Measurements from ENCODE around the gene RAD51B.

RAD51B gene

GRCh38 chr14:68686205-68686465 lies 866.6 kb downstream of the RAD51B start:
- Histone ChIP-seq H2BK5ac (ENCODE audit: low read length) (no peak overlapping the region), H3K4me3 (ENCODE audit: low read length) (no peak overlapping the region), H4K8ac (ENCODE audit: low read depth, low read length) (no peak overlapping the region), H3K4ac (ENCODE audit: low read depth, low read length) (no peak overlapping the region), H3K18ac (ENCODE audit: low read length) (no peak overlapping the region), H2BK120ac (ENCODE audit: low read depth, low read length) (no peak overlapping the region), H3K27ac (ENCODE audit: low read depth, low read length) (no peak overlapping the region), H3K79me2 (ENCODE audit: control insufficient read depth, insufficient read depth, low read length) (no peaks in the 10 kb centered on the region), H3K4me2 (ENCODE audit: low read length) (no peak overlapping the region), H2BK15ac (replicated peaks; ENCODE audit: low read depth) (no peak overlapping the region), H3K23ac (ENCODE audit: low read length) (no peak overlapping the region), H3K9ac (ENCODE audit: low read length) (no peak overlapping the region), H3K36me3 (ENCODE audit: control insufficient read depth, insufficient read depth, low read length) (no peaks in the 10 kb centered on the region), H3K79me1 (ENCODE audit: low read length) (no peaks in the 10 kb centered on the region), H2AK5ac (ENCODE audit: low read length) (no peak overlapping the region), H3K56ac (ENCODE audit: low read length) (no peak overlapping the region), H3K27me3 (ENCODE audit: insufficient read depth, low read length, poor library complexity) (no peaks in the 10 kb centered on the region), H3K4me1 (ENCODE audit: control insufficient read depth, low read depth, low read length) (no peaks in the 10 kb centered on the region), H4K5ac (ENCODE audit: low read length) (no peak overlapping the region)
- WGBS (ENCODE audit: extremely low coverage, insufficient coverage, low lambda C conversion rate), result no CpG with 5 or more reads among the region's 1 CpG
- DNase-seq, result no peak

GRCh38 chr14:68686724-68687123 lies 867.1 kb downstream of the RAD51B start:
- Histone ChIP-seq H3K56ac (ENCODE audit: low read length) (no peak overlapping the region), H3K4ac (ENCODE audit: low read depth, low read length) (no peak overlapping the region), H3K27me3 (ENCODE audit: insufficient read depth, low read length, poor library complexity) (no peaks in the 10 kb centered on the region), H2BK15ac (replicated peaks; ENCODE audit: low read depth) (no peak overlapping the region), H3K4me3 (ENCODE audit: low read length) (no peak overlapping the region), H2BK120ac (ENCODE audit: low read depth, low read length) (no peak overlapping the region), H3K27ac (ENCODE audit: low read depth, low read length) (no peak overlapping the region), H2AK5ac (ENCODE audit: low read length) (no peak overlapping the region), H2BK5ac (ENCODE audit: low read length) (no peak overlapping the region), H3K36me3 (ENCODE audit: control insufficient read depth, insufficient read depth, low read length) (no peaks in the 10 kb centered on the region), H3K4me2 (ENCODE audit: low read length) (no peak overlapping the region), H4K8ac (ENCODE audit: low read depth, low read length) (no peak overlapping the region), H3K23ac (ENCODE audit: low read length) (no peak overlapping the region), H3K79me1 (ENCODE audit: low read length) (no peaks in the 10 kb centered on the region), H3K4me1 (ENCODE audit: control insufficient read depth, low read depth, low read length) (no peaks in the 10 kb centered on the region), H3K18ac (ENCODE audit: low read length) (no peak overlapping the region), H3K9ac (ENCODE audit: low read length) (no peak overlapping the region), H4K5ac (ENCODE audit: low read length) (no peak overlapping the region), H3K79me2 (ENCODE audit: control insufficient read depth, insufficient read depth, low read length) (no peaks in the 10 kb centered on the region)
- no CpG with 5 or more reads among the region's 8 CpGs for WGBS (ENCODE audit: extremely low coverage, insufficient coverage, low lambda C conversion rate)
- no peak for DNase-seq

GRCh38 chr14:68687746-68688145 lies 868.2 kb downstream of the RAD51B start:
- Histone ChIP-seq H2BK15ac (replicated peaks; ENCODE audit: low read depth) (no peak overlapping the region), H3K4me2 (ENCODE audit: low read length) (no peak overlapping the region), H3K4ac (ENCODE audit: low read depth, low read length) (no peak overlapping the region), H3K18ac (ENCODE audit: low read length) (no peak overlapping the region), H3K56ac (ENCODE audit: low read length) (no peak overlapping the region), H3K23ac (ENCODE audit: low read length) (no peak overlapping the region), H3K79me1 (ENCODE audit: low read length) (no peaks in the 10 kb centered on the region), H3K27ac (ENCODE audit: low read depth, low read length) (no peak overlapping the region), H4K5ac (ENCODE audit: low read length) (no peak overlapping the region), H3K79me2 (ENCODE audit: control insufficient read depth, insufficient read depth, low read length) (no peaks in the 10 kb centered on the region), H3K4me1 (ENCODE audit: control insufficient read depth, low read depth, low read length) (peaks cover 3% of the 10 kb centered on the region), H2BK120ac (ENCODE audit: low read depth, low read length) (no peak overlapping the region), H4K8ac (ENCODE audit: low read depth, low read length) (no peak overlapping the region), H3K27me3 (ENCODE audit: insufficient read depth, low read length, poor library complexity) (no peaks in the 10 kb centered on the region), H3K36me3 (ENCODE audit: control insufficient read depth, insufficient read depth, low read length) (no peaks in the 10 kb centered on the region), H2BK5ac (ENCODE audit: low read length) (no peak overlapping the region), H3K9ac (ENCODE audit: low read length) (no peak overlapping the region), H2AK5ac (ENCODE audit: low read length) (no peak overlapping the region), H3K4me3 (ENCODE audit: low read length) (no peak overlapping the region)
- WGBS (ENCODE audit: extremely low coverage, insufficient coverage, low lambda C conversion rate), result no CpG with 5 or more reads among the region's 11 CpGs
- peak; percentile 36 for DNase-seq

GRCh38 chr14:68688872-68689371 lies 869.3 kb downstream of the RAD51B start:
- Histone ChIP-seq H3K4ac (ENCODE audit: low read depth, low read length) (no peak overlapping the region), H2BK15ac (replicated peaks; ENCODE audit: low read depth) (no peak overlapping the region), H3K4me3 (ENCODE audit: low read length) (no peak overlapping the region), H3K36me3 (ENCODE audit: control insufficient read depth, insufficient read depth, low read length) (no peaks in the 10 kb centered on the region), H4K8ac (ENCODE audit: low read depth, low read length) (no peak overlapping the region), H2AK5ac (ENCODE audit: low read length) (no peak overlapping the region), H3K9ac (ENCODE audit: low read length) (no peak overlapping the region), H2BK120ac (ENCODE audit: low read depth, low read length) (no peak overlapping the region), H3K4me2 (ENCODE audit: low read length) (no peak overlapping the region), H3K18ac (ENCODE audit: low read length) (no peak overlapping the region), H3K79me1 (ENCODE audit: low read length) (no peaks in the 10 kb centered on the region), H3K23ac (ENCODE audit: low read length) (no peak overlapping the region), H4K5ac (ENCODE audit: low read length) (no peak overlapping the region), H3K27me3 (ENCODE audit: insufficient read depth, low read length, poor library complexity) (no peaks in the 10 kb centered on the region), H2BK5ac (ENCODE audit: low read length) (no peak overlapping the region), H3K27ac (ENCODE audit: low read depth, low read length) (no peak overlapping the region), H3K56ac (ENCODE audit: low read length) (no peak overlapping the region), H3K79me2 (ENCODE audit: control insufficient read depth, insufficient read depth, low read length) (no peaks in the 10 kb centered on the region), H3K4me1 (ENCODE audit: control insufficient read depth, low read depth, low read length) (peaks cover 3% of the 10 kb centered on the region)
- DNase-seq, result no peak
- WGBS (ENCODE audit: extremely low coverage, insufficient coverage, low lambda C conversion rate), result no CpG with 5 or more reads among the region's 9 CpGs

GRCh38 chr14:68689511-68689910 lies 869.9 kb downstream of the RAD51B start:
- DNase-seq, result no peak

GRCh38 chr14:68690089-68690958 lies 870.7 kb downstream of the RAD51B start:
- no CpG with 5 or more reads among the region's 13 CpGs for WGBS (ENCODE audit: extremely low coverage, insufficient coverage, low lambda C conversion rate)
- H3K4me3 ChIP-seq (ENCODE audit: low read length), result no peak overlapping the region
- H3K79me1 ChIP-seq (ENCODE audit: low read length), result no peaks in the 10 kb centered on the region
- no peak overlapping the region for H3K9ac ChIP-seq (ENCODE audit: low read length)
- H2BK15ac ChIP-seq (replicated peaks; ENCODE audit: low read depth), result no peak overlapping the region
- DNase-seq, result no peak
- H3K4me2 ChIP-seq (ENCODE audit: low read length), result no peak overlapping the region
- H2AK5ac ChIP-seq (ENCODE audit: low read length), result no peak overlapping the region
- no peak overlapping the region for H3K18ac ChIP-seq (ENCODE audit: low read length)
- no peak overlapping the region for H4K8ac ChIP-seq (ENCODE audit: low read depth, low read length)
- H2BK5ac ChIP-seq (ENCODE audit: low read length), result no peak overlapping the region
- no peaks in the 10 kb centered on the region for H3K27me3 ChIP-seq (ENCODE audit: insufficient read depth, low read length, poor library complexity)
- H3K4me1 ChIP-seq (ENCODE audit: control insufficient read depth, low read depth, low read length), result peaks cover 3% of the 10 kb centered on the region
- H3K4ac ChIP-seq (ENCODE audit: low read depth, low read length), result no peak overlapping the region
- no peak overlapping the region for H2BK120ac ChIP-seq (ENCODE audit: low read depth, low read length)
- no peak overlapping the region for H3K56ac ChIP-seq (ENCODE audit: low read length)
- H4K5ac ChIP-seq (ENCODE audit: low read length), result no peak overlapping the region
- H3K23ac ChIP-seq (ENCODE audit: low read length), result no peak overlapping the region
- no peak overlapping the region for H3K27ac ChIP-seq (ENCODE audit: low read depth, low read length)
- no peaks in the 10 kb centered on the region for H3K36me3 ChIP-seq (ENCODE audit: control insufficient read depth, insufficient read depth, low read length)
- no peaks in the 10 kb centered on the region for H3K79me2 ChIP-seq (ENCODE audit: control insufficient read depth, insufficient read depth, low read length)

More at GRCh38 chr14:68689511-68689910, 869.9 kb downstream of the RAD51B start:
- no peak overlapping the region for H2AK5ac ChIP-seq (ENCODE audit: low read length)
- no peaks in the 10 kb centered on the region for H3K36me3 ChIP-seq (ENCODE audit: control insufficient read depth, insufficient read depth, low read length)
- no peaks in the 10 kb centered on the region for H3K27me3 ChIP-seq (ENCODE audit: insufficient read depth, low read length, poor library complexity)
- H2BK5ac ChIP-seq (ENCODE audit: low read length), result no peak overlapping the region
- H4K5ac ChIP-seq (ENCODE audit: low read length), result no peak overlapping the region
- no peak overlapping the region for H2BK120ac ChIP-seq (ENCODE audit: low read depth, low read length)
- no peaks in the 10 kb centered on the region for H3K79me2 ChIP-seq (ENCODE audit: control insufficient read depth, insufficient read depth, low read length)
- no peaks in the 10 kb centered on the region for H3K79me1 ChIP-seq (ENCODE audit: low read length)
- H3K27ac ChIP-seq (ENCODE audit: low read depth, low read length), result no peak overlapping the region
- no peak overlapping the region for H3K9ac ChIP-seq (ENCODE audit: low read length)
- no peak overlapping the region for H3K56ac ChIP-seq (ENCODE audit: low read length)
- H3K4me3 ChIP-seq (ENCODE audit: low read length), result no peak overlapping the region
- H3K4ac ChIP-seq (ENCODE audit: low read depth, low read length), result no peak overlapping the region
- no peak overlapping the region for H3K23ac ChIP-seq (ENCODE audit: low read length)
- H3K18ac ChIP-seq (ENCODE audit: low read length), result no peak overlapping the region
- peaks cover 3% of the 10 kb centered on the region for H3K4me1 ChIP-seq (ENCODE audit: control insufficient read depth, low read depth, low read length)
- no peak overlapping the region for H3K4me2 ChIP-seq (ENCODE audit: low read length)
- no peak overlapping the region for H4K8ac ChIP-seq (ENCODE audit: low read depth, low read length)
- no CpG with 5 or more reads among the region's 5 CpGs for WGBS (ENCODE audit: extremely low coverage, insufficient coverage, low lambda C conversion rate)
- H2BK15ac ChIP-seq (replicated peaks; ENCODE audit: low read depth), result no peak overlapping the region
